WTC11 (cell line): ENCODE results near the gene SYT1.

Experiments
- AFF4 ChIP-seq: sonication (generic); formaldehyde crosslinking; IDR thresholded peaks from 2 replicates; pipeline ENCODE4 v1.8.1; 2023; ENCODE audit warnings: mild to moderate bottlenecking, missing genetic modification reagents, borderline replicate concordance
- CTCF ChIP-seq: fragments of 200-600 bp; IDR thresholded peaks from 2 replicates; pipeline ENCODE4 v1.8.0; 2022; ENCODE audit warnings: antibody characterized with exemption
- E2F4 ChIP-seq: sonication (generic); formaldehyde crosslinking; IDR thresholded peaks from 2 replicates; pipeline ENCODE4 v1.8.1; 2022; ENCODE audit warnings: low read depth, mild to moderate bottlenecking, moderate library complexity, missing genetic modification reagents, borderline replicate concordance
- ELF4 ChIP-seq: sonication (generic); formaldehyde crosslinking; IDR thresholded peaks from 2 replicates; pipeline ENCODE4 v1.8.1; 2022; ENCODE audit warnings: low read depth, mild to moderate bottlenecking, moderate library complexity, missing genetic modification reagents
- MLX ChIP-seq: sonication (generic); formaldehyde crosslinking; IDR thresholded peaks from 2 replicates; pipeline ENCODE4 v1.8.1; 2023; ENCODE audit warnings: mild to moderate bottlenecking, missing genetic modification reagents, moderate library complexity
- OVOL2 ChIP-seq: fragments of 250-450 bp; sonication (Bioruptor Pico); IDR thresholded peaks from 2 replicates; pipeline ENCODE4 v1.9.0; 2021; ENCODE audit warnings: mild to moderate bottlenecking, borderline replicate concordance
- ZNF532 ChIP-seq: fragments of 250-450 bp; sonication (Bioruptor Pico); IDR thresholded peaks from 2 replicates; pipeline ENCODE4 v1.9.0; 2021; ENCODE audit warnings: mild to moderate bottlenecking, borderline replicate concordance

- TF ChIP-seq CTCF (no peak), E2F4 (no peak), ELF4 (CRISPR knock-in tag) (no peak), AFF4 (CRISPR knock-in tag) (no peak), MLX (CRISPR knock-in tag) (no peak), ZNF532 (no peak), OVOL2 (CRISPR knock-in tag) (no peak)
Observed at GRCh38 chr12:79194595-79194994, 330.0 kb downstream of the SYT1 start.
